ENCODE data around the gene PKN1. TPM values are rescaled to one million over a fixed set of nuclear protein-coding genes. Genes with fewer than 3 reads are reported as not detected.

Gene PKN1
- total and polyA plus RNA-seq, 8 donors, result 50.5 to 91.5 (median 64.2) TPM

- intact Hi-C loops (cut with DNase I), result no loop called here
- WGBS, 2 donors, result 16 to 20% methylated on average over 22 of the region's 22 CpGs
- Histone ChIP-seq H3K4me3 (peak overlapping the region; percentile 43 to 95 (median 85)), H3K36me3 (peaks cover 0 to 12% (median 2%) of the 10 kb centered on the region in 3 donors), H3K4me1 (peaks cover 14 to 39% (median 34%) of the 10 kb centered on the region in 3 donors), H3K27me3 (no peaks in the 10 kb centered on the region), H3K9me3 (no peaks in the 10 kb centered on the region), H3K27ac (peak overlapping the region in 3 of 4 donors; percentile 98 to 100 (median 98))
- FAIRE-seq (no peak), DNase-seq (peak in 3 of 6 donors; percentile 29 to 67 (median 63)), ATAC-seq (peak in 2 of 4 donors; percentile 0 to 1)
- TF ChIP-seq CTCF (IDR thresholded peaks at IDR 0.05), result no peak
Measured at GRCh38 chr19:14516746-14517438, 83.8 kb downstream of the PKN1 start.

GRCh38 chr19:14517446-14517839 is 84.3 kb downstream of the PKN1 start:
- Histone ChIP-seq H3K27ac (peak overlapping the region; percentile 98 to 100 (median 98)), H3K4me3 (peak overlapping the region; percentile 43 to 95 (median 85)), H3K36me3 (peaks cover 0 to 12% (median 2%) of the 10 kb centered on the region in 3 donors), H3K27me3 (no peaks in the 10 kb centered on the region), H3K4me1 (peaks cover 14 to 39% (median 34%) of the 10 kb centered on the region in 3 donors), H3K9me3 (no peaks in the 10 kb centered on the region)
- intact Hi-C loops (cut with DNase I), result no loop called here
- FAIRE-seq (no peak), ATAC-seq (peak in 1 of 4 donors; percentile 4), DNase-seq (peak in 1 of 6 donors; percentile 87)
- WGBS, 2 donors, result 1% methylated on average over 27 to 32 of the region's 32 CpGs
- TF ChIP-seq CTCF (IDR thresholded peaks at IDR 0.05), result no peak

- peak within 1 kb of the TSS; percentile 98 to 100 (median 98) for H3K27ac ChIP-seq
- intact Hi-C loops (cut with DNase I), result no loop called here
- DNase-seq (peak; percentile 78 to 92 (median 86)), FAIRE-seq (no peak), ATAC-seq (peak; percentile 62 to 82 (median 70))
- H3K9me3 ChIP-seq, result no peaks in the 10 kb centered on the region
- no peak for TF ChIP-seq CTCF (IDR thresholded peaks at IDR 0.05)
- H3K36me3 ChIP-seq, result peaks cover 0 to 12% (median 2%) of the 10 kb centered on the region in 3 donors
- H3K4me1 ChIP-seq, result peaks cover 14 to 39% (median 34%) of the 10 kb centered on the region in 3 donors
- H3K27me3 ChIP-seq, result no peaks in the 10 kb centered on the region
- peak within 1 kb of the TSS; percentile 43 to 95 (median 85) for H3K4me3 ChIP-seq
- WGBS, 2 donors, result 1% methylated on average over 66 to 80 of the region's 82 CpGs
Measured at GRCh38 chr19:14517840-14518505, 84.9 kb downstream of the PKN1 start, which contains the start of gene DNAJB1. DNAJB1 (minus strand) TSS chr19:14518397; CDS start chr19:14518349, 48 bp downstream.

GRCh38 chr19:14519245-14519859 is 86.2 kb downstream of the PKN1 start:
- WGBS, 2 donors, result 86 to 90% methylated on average over 22 of the region's 22 CpGs
- Histone ChIP-seq H3K36me3 (peaks cover 0 to 12% (median 2%) of the 10 kb centered on the region in 3 donors), H3K4me1 (peaks cover 14 to 35% (median 30%) of the 10 kb centered on the region in 3 donors), H3K27me3 (no peaks in the 10 kb centered on the region), H3K4me3 (no peak overlapping the region), H3K27ac (peak overlapping the region; percentile 98 to 100 (median 98)), H3K9me3 (no peaks in the 10 kb centered on the region)
- intact Hi-C loops (cut with DNase I), result no loop called here
- DNase-seq (no peak), FAIRE-seq (no peak), ATAC-seq (no peak)
- no peak for TF ChIP-seq CTCF (IDR thresholded peaks at IDR 0.05)

Data from pancreas (tissue), 10 donors.